Stimulated activated CD4-positive, alpha-beta T cell treated with anti-CD3 and anti-CD28 coated beads, Interleukin-1b, Interleukin-23, amount 100 ng/mL, for 24 hours (primary cell): ENCODE measurements around the gene TMEM179.
"Not testable (repeated sequence)": the region's sequence is repeated elsewhere in the genome, so short reads cannot be mapped to it uniquely, and the experiment has no call there.

Experiments
- DNase-seq, 4 experiments: peaks; one replicate each; pipeline ENCODE4 v3.0.0-alpha.2; 2020; ENCODE audit warnings: low read depth in 4 of 4, low spot score in 1 of 4

The TMEM179 gene

DNA sequence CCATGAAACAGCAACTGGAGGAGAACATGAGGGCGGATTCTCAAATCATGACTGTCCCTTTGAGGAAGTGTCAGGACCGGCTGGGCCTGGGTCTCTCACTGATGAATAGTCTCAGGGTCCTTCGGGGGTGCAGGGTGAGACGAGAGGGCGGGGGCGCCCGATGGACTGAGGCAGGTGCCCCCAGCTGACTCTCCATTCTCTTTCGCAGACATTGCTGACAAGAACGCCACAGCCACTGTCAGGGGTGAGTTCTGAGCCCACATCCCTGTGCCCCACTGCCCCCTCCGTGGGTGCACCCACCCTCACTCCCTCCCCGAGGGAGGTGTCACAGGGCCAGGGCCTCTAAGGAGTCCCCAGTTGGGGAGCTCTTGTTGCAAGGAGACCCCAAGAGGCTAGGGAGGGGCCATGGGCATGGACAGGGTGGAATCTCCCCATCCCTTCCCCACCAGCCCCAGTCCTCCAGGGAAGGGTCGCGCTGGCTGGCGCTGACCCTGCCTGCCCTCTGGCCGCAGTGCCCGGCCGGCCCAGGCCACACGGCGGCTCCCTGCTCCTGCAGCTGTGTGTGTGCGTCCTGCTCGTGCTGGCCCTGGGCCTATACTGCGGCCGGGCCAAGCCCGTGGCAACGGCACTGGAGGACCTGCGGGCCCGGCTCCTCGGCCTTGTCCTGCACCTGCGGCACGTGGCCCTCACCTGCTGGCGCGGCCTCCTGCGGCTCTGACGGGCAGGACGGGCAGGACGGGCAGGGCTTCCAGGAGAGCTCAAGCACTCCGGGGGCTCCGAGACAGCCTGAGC is 16.3 kb downstream of the TMEM179 start:
- no peak for DNase-seq

DNA sequence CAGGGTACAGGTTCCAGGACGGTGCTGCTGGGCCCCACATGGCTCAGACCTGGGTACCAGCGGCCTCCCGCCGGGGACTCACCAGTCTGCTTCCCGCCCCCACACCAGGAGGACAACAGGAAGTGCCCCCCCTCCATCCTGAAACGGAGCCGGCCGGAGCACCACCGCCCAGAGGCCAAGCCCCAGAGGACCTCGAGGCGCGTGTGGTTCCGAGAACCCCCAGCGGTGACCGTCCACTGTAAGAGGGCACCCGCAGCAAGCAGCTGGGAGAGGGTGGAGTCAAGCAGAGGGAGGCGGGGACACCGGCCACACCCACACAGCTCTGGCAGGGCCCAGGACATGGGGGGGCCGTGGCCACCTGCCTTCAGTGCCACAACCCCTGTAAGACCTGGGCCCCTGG is 16.9 kb downstream of the TMEM179 start:
- no peak for DNase-seq

DNA sequence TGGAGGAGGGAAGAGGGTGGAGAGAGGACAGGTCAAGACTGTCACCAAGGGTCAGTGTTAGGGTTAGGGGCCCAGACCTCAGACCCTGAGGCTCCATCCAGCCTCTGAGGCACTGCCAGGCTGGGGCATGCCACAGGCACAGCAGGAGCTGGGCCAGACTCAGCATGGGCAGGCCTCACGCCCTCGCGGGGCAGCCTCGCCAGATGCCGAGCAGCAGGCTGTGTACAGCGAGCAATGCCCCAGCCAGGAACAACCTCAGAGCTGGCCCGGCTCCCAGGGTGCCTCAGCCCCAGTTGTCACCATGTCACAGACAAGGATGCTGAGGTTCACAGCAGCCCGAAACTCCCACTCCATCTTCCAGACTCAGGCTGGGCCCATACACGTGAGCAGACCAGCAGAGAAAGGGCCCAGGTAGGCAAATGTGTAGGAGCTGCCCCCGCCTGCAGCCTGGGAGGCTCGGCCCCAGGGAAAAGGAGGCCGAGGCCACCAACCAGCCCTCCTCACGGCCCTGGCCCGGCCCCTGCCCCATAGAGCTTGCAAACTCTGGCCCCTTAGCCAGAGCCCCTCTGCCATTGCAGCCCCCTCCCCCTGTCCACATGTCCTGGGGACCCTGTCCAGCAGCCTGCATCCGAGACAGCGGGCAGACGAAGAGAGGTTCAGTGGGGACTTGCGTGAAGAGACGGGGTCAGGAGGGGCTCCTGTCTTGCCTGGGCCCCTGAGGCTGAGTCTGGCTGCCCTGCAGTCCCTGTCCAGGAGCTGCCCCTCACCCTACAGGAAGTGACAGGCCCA is 17.5 kb downstream of the TMEM179 start:
- no peak for DNase-seq

DNA sequence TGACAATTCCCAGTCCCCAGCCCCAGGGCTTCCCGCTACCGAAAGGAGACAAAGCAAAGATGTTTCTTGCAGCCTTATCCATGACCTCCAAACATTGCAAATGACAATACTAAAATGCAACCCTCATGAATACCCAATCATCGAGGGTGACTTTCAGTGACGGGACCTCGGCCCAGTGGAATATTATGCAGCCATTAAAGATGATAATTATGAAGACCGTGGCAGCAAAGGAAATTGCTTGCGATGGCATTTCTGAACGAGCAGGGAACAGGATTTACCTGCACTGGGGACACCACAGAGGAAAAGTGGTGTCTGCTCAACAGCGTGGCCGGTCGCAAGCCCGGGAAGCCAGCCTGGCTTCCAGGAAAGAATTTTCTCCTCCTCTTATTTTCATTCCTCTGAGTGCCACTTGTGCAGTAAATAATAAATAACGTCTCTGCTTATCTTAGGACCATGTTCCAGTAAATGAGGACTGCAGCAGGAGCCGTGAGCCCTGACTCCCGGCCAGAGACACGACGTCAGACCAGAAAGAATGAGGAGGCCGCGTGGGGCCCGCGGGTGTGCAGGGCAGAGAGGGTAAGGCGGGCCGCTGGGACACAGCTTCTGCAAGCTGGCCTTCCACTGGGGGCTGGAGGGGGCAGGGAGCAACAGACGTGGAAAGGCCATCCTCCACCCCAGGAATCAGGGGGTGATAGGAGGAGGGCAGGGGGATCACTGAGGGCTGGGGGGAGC is 18.4 kb downstream of the TMEM179 start:
- no peak for DNase-seq

DNA sequence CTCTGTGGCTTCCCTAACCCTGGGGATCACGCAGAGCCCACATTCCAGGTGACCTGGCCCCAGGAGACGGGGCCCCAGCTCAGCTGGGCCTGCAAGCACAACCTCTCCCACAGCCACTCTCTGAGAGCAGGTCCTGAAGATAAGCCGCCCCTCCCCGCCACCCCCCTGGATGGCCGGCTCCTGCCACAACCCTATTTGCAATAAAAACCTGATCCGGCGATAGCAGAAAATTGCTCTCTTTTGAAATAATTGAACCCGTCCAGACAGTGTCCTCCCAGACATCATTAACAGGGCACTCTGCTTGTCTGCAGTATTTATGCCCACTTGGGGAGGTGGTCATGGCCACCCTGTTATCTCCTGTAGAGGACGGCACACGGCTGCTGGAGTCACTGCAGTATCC is 20.0 kb downstream of the TMEM179 start:
- DNase-seq = no peak

DNA sequence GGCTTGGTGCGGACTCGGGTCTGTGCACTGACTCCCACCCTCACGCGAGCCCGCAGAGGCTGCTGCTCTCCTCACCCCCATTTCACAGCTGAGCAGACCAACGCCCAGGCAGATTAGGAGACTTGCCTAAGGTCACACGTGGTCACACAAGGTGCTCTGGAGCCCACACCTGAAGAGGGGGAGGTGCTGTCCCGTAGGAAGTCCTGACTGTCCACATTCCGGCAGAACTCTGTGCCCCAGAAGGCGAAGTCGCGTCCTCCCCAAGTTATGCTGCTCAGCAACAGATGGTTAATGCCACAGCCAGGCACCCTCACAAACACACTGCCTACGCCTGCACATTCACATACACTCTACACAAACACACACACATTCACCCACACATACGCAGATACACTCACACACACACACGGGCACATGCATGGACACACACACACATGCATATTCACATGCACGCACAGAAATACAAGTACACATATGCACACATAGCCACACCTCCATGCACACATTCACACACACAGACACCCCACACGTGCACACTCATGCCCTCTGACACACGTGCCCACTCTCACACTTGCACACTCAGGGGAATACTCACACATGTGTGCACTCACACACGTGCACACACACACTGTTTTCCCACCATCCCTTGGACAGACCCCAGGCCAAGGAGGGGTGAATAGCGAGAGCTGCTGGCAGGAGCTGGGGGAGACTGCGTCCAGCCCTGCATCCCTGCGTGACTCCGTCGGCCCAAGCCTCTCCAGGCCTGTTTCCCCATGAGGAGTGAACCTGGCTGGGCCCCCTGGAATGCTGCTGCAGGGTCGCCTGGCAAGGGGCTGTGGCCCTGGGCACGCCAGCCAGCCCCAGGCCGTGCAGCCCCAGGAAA is 20.9 kb downstream of the TMEM179 start:
- no peak for DNase-seq

DNA sequence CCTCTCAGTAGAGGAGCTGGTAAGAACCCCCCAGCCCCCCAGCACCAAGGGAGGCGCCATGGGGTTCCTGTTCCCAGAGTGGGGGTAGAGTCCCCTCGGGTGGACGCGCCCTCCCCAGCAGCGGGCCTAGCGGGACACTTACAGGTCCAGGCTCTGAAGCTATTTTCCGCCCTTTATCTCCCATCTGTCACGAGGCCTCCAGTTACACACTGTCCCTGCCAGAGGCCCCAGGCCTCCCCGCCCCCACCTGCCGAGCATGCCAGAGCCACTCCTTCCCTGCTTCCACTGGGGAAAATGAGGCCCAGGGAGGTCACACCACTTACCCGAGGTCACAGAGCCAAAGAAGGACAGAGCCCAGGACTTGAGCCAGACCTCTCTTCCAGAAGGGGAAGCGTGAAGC is 21.9 kb downstream of the TMEM179 start:
- DNase-seq = no peak

DNA sequence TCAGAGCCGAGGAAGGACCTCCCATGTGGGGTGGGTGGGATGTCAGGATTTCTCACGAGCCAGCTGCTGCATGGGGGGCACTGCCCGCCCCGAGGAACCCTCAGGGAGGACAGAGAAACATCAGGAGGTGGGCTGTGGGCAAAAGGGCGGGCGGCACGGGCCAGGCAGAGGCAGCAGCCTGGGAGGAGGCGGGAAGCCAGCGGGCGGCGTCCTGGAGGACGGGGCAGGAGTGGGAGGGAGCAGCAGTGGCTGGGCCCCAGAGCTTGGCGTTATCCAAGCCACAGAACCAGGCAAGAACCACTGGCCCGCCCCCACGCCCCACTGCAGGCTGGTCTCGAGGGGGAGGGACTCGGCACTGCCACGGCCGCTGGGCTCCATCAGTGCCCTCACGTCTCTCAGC is 22.6 kb downstream of the TMEM179 start:
- DNase-seq = no peak

DNA sequence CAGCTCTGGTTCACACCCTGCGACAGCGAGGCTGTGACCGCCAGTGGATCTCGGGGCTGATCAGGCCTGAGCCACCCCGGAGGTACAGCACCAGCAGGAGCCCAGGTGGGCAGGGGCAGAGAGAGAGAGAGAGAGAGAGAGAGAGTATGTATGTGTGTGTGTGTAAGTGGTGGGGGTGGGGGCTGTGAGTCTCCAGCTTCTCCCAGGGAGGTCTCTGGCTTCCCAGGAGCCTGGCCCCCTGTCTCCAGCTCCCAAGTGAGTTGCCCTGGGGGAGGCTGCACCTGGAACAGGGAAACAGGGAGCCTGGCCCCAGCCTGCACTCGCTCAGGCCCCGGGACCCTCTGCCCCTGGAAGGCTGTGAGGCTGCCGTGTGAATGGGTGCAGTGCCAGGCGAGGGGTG is 23.1 kb downstream of the TMEM179 start:
- DNase-seq = no peak

DNA sequence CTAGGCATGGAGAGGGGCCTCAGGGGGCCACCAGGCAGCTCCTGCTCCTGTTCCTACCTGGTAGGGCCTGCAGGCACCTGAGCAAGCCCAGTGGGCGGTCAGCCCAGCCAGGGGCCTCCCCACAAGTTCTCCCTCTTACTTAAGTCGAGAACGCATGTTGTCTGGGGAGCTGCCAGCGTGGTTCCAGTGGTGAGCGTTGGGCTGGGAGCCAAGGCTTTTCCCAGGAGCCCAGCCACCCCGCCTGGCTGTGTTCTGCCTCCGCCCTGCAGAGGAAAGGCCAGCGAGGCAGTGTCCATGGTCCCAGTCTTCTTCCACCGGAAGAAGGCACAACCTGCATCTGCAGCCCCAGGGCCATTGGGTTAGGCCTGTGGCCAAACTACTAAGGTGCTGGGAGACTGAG is 23.6 kb downstream of the TMEM179 start:
- no peak for DNase-seq

DNA sequence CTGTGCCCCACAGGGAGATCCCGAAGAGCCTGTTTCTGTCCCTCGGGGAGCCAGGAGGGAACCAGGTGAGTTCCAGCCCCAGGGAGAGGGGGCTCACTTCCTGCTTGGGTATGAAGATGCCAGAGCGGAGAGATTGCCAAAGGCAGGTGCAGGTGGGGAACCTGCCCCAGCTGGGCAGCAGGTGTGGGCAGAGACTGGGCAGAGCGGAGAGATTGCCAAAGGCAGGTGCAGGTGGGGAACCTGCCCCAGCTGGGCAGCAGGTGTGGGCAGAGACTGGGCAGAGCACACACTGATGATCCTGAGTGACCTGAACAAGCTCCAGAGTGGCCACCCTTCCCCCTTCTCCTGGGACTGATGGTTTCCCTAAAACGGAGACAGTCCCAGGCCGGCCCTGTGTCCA is 24.6 kb downstream of the TMEM179 start:
- DNase-seq = not testable (repeated sequence)

DNA sequence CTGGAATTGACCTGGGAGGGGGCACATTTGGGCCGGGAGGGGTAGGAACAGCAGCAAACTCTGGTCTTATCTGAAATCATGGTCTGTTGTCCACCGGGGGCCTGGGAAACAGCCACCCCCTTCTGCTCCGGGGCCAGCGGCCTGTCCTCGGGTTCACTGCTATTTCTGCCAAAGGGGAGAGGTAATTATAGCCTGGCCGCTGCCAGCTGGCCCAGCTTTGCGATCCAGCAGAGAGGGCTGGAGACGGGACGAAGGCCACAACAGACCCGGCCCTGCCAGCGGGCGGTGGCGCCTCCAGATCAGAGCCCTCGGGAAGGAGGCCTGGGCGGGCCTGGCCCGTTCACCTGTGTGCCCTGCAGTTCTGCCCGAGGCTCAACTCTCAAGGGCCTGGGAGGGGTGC is 25.1 kb downstream of the TMEM179 start, which contains the start of gene C14orf180:
Gene C14orf180, plus strand, starts transcription at position 258 of the 400 bp plus-strand sequence. CDS start 6,667 bp downstream, outside the sequence.
- DNase-seq = no peak

DNA sequence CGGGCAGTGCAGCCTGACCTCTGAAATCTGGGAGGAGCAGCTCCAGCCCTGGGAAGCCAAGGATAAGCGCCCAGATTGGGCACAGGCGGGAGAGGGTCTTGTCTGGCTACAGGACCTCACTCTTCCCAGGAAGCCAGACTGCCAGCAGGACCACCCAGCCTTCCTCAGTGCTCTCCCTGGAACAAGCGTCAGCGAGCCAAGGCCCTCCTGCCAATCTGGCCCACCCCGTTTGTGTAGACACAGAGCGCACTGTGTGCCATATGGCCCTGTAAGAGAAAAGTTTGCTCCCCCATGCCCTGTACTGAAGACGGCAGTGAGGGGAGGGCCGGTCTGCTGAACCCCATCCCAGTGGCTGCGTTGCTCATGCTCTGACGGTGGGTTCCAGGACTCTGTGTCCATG is 26.3 kb downstream of the TMEM179 start:
- DNase-seq = no peak

DNA sequence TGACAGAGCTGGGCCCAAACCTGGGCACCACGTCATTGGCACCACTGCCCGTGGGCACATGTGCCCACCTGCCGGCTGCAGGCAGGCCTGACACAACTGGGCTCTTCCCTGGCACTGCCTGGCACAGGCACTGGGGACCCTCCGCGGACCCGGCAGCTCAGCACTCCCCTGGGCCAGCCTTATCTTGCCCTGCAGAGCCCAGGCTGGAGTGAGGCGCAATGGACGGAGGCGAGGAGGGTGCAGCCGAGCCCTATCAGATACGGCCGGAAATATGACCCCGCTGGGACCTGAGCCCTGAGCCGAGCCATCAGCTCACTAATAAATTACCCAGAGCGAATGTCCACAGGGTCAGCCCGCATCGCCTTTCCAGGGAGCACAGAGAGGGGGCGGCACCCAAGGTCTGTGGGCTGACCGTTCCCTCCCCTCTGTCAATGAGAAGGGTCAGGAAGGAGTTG is 26.7 kb downstream of the TMEM179 start:
- DNase-seq = no peak

DNA sequence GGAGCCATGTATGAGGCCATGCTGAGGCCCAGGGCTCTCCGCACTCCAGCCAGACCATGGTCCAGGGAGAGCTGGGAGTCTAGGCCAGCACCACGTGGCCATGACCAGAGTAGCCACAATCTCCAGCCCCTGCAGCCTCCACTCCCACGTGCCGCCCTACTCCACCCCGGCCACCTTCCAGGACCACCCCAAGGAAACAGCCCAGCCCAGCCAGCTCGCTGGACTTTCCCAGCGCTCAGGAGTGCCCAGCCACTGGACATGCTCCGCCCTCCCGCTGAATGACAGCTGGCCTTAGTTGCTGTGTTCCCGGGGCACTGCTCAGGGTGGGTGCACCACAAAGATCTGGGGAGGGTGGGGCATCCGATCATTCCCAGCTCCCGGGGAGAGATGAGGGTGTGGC is 27.1 kb downstream of the TMEM179 start:
- no peak for DNase-seq

DNA sequence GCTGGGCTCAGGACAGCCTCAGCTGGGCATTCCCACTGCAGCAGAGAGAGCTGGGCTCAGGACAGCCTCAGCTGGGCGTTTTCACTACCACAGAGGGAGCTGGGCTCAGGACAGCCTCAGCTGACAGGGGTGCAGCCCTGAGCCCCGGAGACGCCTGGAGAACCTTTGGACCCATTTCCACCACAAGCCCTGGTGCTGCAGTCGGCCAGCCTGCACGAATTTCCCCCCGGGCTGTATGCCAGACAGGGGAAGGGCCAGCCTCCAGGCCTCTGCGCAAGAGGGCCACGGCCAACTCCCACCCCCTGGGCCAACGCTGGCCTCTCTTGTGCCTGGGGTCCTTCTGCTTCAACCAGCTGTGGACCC is 27.6 kb downstream of the TMEM179 start:
- DNase-seq = no peak

DNA sequence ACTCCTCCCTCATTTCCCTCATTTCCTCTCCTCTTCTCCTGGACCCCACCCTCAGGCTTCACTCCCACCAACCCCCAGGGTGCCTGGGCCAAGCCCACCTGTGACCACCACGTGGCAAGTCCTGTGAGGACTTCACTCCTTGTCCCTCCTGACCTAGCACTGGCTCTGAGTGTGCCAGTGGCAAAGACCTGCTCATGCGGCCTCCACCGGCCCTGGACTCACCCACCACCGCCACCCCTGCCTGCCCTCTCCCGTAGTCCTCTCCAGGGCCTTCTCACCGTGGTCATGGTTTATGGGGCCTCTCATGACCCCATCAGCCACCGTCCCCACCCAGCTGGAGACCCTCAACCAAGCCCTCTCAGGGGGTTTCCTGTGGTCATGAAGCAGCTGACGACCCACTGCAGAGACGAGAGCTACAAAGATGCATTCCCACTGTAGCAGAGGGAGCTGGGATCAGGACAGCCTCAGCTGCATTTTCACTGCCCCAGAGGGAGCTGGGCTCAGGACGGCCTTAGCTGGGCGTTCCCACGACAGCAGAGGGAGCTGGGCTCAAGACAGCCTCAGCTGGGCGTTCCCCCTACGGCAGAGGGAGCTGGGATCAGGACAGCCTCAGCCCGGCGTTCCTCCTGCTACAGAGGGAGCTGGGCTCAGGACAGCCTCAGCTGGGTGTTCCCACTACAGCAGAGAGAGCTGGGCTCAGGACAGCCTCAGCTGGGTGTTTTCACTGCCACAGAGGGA is 28.2 kb downstream of the TMEM179 start:
- no peak for DNase-seq

DNA sequence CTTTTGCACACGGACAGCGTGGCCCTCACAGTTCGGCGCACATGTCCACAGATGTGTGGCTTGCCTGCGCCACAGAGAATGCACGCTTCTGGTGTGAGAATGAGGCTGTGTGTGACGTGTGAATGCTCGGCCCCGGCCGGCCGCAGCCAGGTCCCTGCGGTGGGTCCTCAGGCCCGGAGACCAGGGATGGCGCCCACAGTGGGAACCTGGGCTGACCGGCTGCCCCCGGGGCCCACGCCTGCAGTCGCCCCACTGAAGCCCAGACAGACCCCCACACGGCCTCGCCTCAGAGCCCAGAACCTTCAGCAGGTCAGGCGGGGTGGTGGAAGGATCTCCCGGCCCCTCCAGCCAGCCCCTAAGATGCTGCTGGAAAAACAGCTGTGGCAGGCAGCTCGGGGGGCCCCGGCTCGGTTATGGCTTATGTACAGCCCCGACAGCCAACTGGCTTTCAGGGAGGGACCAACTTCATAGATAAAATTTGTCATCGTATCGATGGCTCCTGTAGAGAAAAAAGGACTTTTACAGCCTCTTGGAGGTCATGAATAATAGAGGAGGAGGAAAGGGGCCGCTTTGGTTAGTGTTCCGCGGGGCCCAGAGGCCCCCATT is 29.5 kb downstream of the TMEM179 start:
- no peak for DNase-seq

DNA sequence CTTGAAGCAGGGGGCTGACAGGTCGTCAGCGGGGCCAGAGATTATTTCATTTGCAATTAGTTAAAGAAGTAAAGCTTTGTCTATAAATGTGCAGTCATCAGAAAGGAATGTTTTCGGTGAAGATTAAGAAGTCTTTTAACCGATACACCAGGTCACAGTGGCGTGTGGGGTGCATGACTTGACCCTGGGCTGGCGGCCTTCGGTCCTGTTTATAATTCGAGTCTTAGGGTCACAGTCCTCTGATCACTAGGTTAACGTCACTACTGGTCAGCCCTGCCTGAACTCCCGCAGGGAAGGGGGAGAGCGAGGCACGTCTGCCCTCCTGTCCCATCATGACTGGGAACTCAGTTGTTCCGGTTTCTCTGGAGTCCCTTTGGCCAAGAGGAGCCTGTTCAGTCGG is 30.0 kb downstream of the TMEM179 start:
- DNase-seq = no peak

DNA sequence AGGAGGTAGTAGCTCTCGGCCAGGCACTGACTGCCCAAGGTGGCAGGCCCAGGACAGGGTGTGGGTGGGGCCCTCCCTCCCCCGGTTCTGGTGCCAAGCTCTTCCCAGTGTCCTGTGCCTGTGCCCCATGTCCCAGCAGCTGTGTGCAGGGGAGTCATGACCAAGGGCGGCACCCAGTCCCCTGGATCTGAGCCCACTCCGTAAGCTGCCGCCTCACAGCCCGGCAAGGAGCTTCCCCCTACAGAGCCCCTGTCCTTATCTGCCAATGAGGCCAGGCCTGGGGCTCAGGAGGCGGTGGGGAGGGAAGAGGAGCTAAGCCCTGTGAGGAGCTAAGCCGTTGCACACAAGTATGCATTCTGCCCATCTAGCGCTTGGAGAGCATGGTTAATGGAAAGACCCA is 30.6 kb downstream of the TMEM179 start:
- DNase-seq = no peak
